Left kidney (tissue), 2 donors: ENCODE results near the gene HPSE2. TPM values are rescaled to one million over a fixed set of nuclear protein-coding genes. Genes with fewer than 3 reads are reported as not detected.
A peak's percentile ranks its signal among the peaks of the same experiment; 100 is the strongest.

Experiments
- DNase-seq: peaks from one replicate; pipeline ENCODE4 v3.0.0-alpha.2; 2013
- polyA plus RNA-seq: library from polyadenylated mRNA; unstranded; fragments of 120-200 nt; gene quantifications from one replicate; pipeline ENCODE4 v1.2.1, GENCODE V29; 2013; ENCODE audit not compliant: insufficient read length

The HPSE2 gene
- polyA plus RNA-seq, 1 donor = 0.81 TPM

- no peak for DNase-seq
These were observed 805.2 kb downstream of the HPSE2 start for GRCh38 chr10:98430427-98430826.

DNA sequence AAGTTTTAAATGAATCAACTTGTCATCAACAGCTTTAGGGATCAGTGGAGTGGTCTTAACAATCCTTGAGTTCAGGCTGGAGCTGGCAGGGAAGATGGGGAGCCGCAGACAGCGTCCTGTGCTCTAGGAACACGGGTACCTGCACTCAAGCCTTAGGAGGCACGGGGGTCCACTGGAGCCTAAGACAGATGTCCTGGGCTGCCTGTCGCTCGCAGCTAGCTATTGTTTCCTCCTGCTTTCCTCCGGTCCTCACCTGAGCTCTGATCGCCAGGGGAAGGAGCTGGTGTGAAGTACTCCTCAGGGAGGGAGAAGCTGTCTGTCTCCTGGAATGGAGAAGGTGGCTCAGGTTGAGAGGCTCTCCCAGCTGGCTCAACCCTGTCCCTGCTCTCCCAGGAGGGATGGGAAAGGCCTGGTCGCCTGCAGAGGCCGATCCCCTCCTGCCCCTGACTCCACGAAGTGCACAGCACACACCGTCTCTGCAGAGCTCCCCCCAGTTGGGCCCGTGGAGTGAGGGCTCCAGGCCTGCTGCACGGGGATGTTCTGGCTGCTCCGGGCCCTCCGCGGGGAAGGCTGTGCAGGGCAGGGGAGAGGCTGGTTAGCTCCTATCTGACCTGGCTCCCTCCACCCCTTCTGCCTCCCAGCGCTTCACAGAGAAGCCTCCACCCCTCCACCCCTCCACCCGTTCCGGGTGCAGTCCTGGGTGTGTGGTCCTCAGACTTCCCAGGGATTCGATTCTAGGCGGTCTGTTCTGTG, 806.2 kb downstream of the HPSE2 start:
- DNase-seq = no peak

DNA sequence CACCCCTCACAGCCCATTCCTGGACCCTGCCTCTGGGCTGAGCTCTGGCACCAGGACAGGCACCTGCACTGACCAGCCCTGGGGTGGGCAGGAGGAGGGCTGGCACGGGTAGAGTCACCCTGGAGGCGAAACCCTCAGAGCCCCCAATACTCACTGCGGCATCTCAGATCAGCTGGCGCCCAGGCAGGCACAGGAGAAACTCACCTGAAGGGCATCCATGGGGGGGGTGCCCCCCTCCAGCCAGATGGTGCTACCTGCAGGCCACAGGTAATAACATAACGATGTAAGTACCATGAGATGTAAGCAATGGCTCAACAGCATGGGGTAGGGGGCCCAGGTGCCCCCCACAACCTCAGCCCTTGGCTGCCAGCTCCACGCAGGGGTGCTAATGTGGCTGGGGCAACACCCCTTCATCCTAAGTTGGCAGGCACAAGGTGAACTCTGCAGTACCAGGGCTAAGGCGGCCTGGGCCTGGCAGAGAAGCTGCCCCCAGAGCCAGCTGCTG, 808.6 kb downstream of the HPSE2 start:
- DNase-seq = no peak

GRCh38 chr10:98425511-98426352, 809.9 kb downstream of the HPSE2 start:
- no peak for DNase-seq

- no peak for DNase-seq
These were observed 811.1 kb downstream of the HPSE2 start for GRCh38 chr10:98424295-98425254.

GRCh38 chr10:98423691-98424120, 811.9 kb downstream of the HPSE2 start:
- DNase-seq = no peak

GRCh38 chr10:98422182-98422581, 813.5 kb downstream of the HPSE2 start:
- DNase-seq = no peak

DNA sequence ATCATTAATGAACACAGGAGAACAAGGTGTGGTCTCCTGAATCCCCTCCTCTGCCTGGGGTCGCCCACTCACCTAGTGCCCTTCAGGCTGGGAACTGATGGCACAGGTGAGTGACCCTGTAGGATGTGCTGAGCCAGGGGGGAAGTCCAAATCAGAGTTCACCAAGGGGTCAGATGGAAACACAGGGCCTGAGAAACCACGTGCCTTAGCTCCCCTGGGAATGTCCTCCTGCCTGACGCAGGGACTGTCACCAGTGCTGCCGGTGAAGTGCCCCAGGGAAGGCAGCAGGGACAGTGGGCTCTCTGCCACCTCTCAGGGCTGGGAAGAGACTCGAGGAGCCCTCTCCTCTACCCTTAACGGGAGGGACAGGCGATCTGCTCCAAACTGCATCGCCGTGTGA, 814.9 kb downstream of the HPSE2 start:
- DNase-seq = no peak

GRCh38 chr10:98419469-98420261, 816.0 kb downstream of the HPSE2 start:
- DNase-seq = no peak

GRCh38 chr10:98418665-98419468, 816.8 kb downstream of the HPSE2 start:
- no peak for DNase-seq

- no peak for DNase-seq
These were observed 817.5 kb downstream of the HPSE2 start for GRCh38 chr10:98417973-98418664.

DNA sequence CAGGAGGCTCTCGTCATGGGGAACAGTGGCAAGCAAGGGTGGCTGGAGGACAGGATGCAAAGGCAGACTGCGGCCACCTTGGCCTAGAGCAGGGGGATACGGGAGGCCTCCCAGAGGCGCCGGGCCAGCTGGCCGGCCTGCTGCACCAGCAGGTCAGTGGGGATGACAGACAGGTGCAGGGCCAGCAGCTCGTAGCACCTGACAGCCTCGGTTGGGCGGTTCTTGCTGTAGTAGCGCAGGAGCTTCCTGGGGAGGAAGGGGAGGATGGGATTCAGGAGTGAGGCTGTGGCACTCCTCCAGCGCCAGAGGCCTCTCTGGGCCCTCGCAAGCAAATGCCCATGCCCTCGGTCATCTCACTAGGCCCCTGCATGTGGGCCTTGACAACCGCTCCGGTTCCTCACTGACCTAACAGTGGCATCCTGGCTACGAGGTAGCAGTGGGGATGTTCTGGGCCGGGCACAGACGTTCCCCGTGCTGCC, 818.1 kb downstream of the HPSE2 start:
- no peak for DNase-seq

DNA sequence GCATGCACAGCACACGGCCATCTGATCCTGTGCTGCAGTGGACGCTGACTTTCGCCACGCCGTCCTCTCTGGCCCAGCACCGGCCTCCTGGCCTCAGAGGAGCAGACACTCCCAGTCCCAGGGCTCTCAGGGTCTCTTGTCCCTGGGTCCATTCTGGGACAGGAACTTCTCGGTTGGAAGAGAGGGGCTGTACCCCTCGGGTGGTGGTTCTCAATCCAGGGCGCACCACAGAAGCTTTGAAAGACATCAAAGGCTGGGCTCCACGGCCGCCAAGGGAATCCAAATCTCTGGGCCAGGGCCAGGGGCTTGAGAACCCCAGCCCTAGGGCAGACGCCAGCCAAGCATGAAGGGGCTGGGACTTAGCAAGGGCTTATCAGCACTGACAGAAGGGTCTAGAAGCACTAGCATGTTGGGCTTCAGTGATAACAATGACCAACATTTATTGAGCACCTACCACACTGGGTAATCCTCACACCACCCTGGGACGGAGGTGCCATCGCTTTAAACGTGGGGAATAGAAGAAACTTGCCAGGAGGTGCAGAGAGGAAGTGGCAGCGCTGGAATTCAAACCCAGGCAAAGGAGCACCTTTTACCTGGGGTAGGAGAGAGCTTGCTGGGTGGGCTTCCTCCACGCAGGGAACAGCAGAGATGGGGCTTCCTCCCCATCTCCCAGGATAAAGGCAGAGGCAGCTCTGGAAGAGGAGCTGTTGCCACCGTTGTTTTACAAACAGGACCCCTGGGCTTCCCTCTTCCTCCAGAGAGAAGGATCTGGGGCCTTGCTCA, 818.9 kb downstream of the HPSE2 start:
- DNase-seq = no peak

GRCh38 chr10:98415731-98416119, 819.9 kb downstream of the HPSE2 start:
- no peak for DNase-seq

DNA sequence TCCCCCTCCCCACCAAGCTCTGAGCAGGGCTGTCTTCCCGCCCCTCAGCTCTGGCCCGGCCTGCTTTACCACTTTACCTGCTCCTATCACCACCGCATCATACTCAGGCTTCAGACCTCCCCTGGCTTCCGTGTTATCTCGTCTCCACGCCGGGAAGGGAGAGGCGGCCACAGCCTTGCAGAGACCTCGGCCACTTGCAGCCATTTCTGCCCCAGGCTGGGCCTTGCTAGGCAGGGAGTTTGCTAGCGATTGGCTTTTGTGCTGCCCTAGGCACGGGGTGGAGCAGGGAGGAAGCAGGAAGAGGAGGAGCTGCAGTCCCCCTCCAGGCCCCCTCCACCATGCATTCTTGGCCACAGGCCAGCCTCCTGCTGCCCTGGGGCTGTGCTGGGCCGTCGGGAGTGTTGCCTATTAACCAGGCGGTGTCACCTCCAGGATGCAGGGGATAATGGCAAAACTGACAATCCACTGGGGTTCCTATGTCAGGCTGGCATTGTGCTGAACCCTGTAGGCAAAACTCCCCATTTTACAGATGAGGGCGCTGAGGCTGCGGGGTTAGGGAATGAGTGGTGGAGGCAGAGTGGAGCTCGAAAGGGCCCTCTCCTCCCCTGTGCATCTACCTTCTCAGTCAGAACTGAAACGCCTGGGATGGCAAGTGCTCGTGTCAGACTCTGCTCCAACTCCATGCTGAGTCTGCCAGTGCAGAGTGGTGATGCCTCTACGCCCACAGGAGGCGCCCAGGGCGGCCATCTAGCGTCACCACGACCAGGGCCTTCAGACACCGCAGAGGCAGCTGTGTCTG, 820.5 kb downstream of the HPSE2 start, which contains the start of gene PYROXD2:
Gene PYROXD2 (minus strand): TSS at position 251 of the 799 bp plus-strand sequence. CDS start 47 bp downstream, at position 204.
- DNase-seq = peak; percentile 90

GRCh38 chr10:98414578-98414931, 821.1 kb downstream of the HPSE2 start:
- no peak for DNase-seq

DNA sequence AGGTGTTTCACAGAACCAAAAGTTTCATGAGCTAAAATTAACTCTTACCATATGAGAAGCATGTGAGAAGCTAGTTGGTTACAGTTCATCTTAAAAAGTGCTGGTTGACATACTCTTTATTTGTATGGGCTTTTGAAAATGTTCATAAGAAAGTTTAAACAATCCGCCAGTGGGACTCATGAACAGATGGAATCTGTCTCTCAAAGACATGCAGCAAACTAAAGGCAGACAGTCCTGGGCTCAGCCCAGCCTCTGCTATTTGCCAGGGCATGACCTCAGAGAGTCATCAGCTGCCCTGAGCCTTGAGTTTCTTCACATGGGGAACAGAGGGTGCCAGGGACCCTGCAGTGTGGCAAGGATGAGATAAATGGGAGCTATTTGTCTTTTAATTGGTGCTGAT, 823.9 kb downstream of the HPSE2 start:
- no peak for DNase-seq

DNA sequence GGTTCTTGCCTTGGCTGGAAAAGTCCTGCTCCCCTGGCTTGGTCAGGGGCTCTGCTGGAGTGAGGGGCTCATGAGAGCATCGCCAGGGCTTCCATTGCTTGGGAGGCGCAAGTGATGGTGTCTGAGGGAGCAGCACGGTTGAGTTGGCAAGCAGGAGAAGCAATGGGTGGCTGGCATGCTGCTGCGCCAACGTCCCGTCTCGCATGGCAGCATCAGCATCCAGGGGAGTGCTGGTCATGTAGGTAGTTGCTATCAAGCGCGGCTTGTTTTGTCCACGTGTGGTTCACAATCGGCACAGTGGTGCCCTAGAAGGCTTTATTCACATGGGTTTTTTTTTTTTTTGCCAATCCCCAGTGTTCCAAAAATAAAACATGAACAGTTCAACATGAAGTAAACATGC, 824.5 kb downstream of the HPSE2 start:
- no peak for DNase-seq
